Hematopoietic multipotent progenitor cell treated with erythropoietin and hydrocortisone succinate and interleukin-3 and kit ligand, for 4 days (in vitro differentiated cells): ENCODE data around the gene ADAMTSL5.
"Not testable (repeated sequence)": the region's sequence is repeated elsewhere in the genome, so short reads cannot be mapped to it uniquely, and the experiment has no call there.

Experiments
- DNase-seq: peaks from one replicate; pipeline ENCODE4 v3.0.0-alpha.2; 2015

Gene ADAMTSL5

GRCh38 chr19:1477056-1477455, 35.8 kb downstream of the ADAMTSL5 start:
- DNase-seq = not testable (repeated sequence)

GRCh38 chr19:1475751-1476437, 36.9 kb downstream of the ADAMTSL5 start:
- DNase-seq = no peak

GRCh38 chr19:1474765-1475351, 38.0 kb downstream of the ADAMTSL5 start:
- DNase-seq = no peak

GRCh38 chr19:1474011-1474764, 38.6 kb downstream of the ADAMTSL5 start:
- no peak for DNase-seq

GRCh38 chr19:1473085-1473851, 39.6 kb downstream of the ADAMTSL5 start:
- DNase-seq = no peak

GRCh38 chr19:1472231-1473084, 40.4 kb downstream of the ADAMTSL5 start:
- DNase-seq = no peak

GRCh38 chr19:1471515-1472160, 41.2 kb downstream of the ADAMTSL5 start:
- peak; percentile 56 for DNase-seq

- peak; percentile 49 for DNase-seq
Observed at GRCh38 chr19:1471010-1471514, 41.8 kb downstream of the ADAMTSL5 start.

- DNase-seq = peak; percentile 55
Observed at GRCh38 chr19:1470305-1471009, 42.4 kb downstream of the ADAMTSL5 start.

GRCh38 chr19:1470055-1470304, 42.8 kb downstream of the ADAMTSL5 start:
- no peak for DNase-seq

GRCh38 chr19:1469255-1470054, 43.4 kb downstream of the ADAMTSL5 start:
- no peak for DNase-seq

- DNase-seq = peak; percentile 71
Observed at GRCh38 chr19:1468821-1469254, 44.0 kb downstream of the ADAMTSL5 start.

GRCh38 chr19:1468274-1468820, 44.5 kb downstream of the ADAMTSL5 start:
- no peak for DNase-seq

- no peak for DNase-seq
Observed at GRCh38 chr19:1467490-1468273, 45.1 kb downstream of the ADAMTSL5 start.

GRCh38 chr19:1467215-1467489, 45.7 kb downstream of the ADAMTSL5 start:
- no peak for DNase-seq

GRCh38 chr19:1466461-1467214, 46.2 kb downstream of the ADAMTSL5 start:
- DNase-seq = no peak

- DNase-seq = no peak
Observed at GRCh38 chr19:1466018-1466460, 46.8 kb downstream of the ADAMTSL5 start.
